H1 (cell line): ENCODE measurements around the gene HELQ. TPM values are rescaled to one million over a fixed set of nuclear protein-coding genes. Genes with fewer than 3 reads are reported as not detected.

ENCODE experiments used
- CTCF ChIA-PET: fragments of 300-600 bp; sonication (Branson Sonifier 250); formaldehyde crosslinking; loops from one replicate; lab custom pipeline; 2021; ENCODE audit not compliant: partially characterized antibody; lab: Charles Lee
- POLR2A ChIA-PET: fragments of 300-600 bp; sonication (Branson Sonifier 250); formaldehyde crosslinking; loops from one replicate; lab custom pipeline; 2021; ENCODE audit warnings: inconsistent platforms; ENCODE audit not compliant: partially characterized antibody; lab: Charles Lee
- DNase-seq, 2 experiments: peaks; one replicate each; pipeline versions ENCODE4 v3.0.0 to v3.0.0-alpha.2; 2010 to 2022; ENCODE audit warnings: low spot score in 2 of 2, low read depth in 1 of 2, mixed read lengths in 1 of 2
- FAIRE-seq: peaks from 2 replicates; lab custom pipeline; 2011; peaks lifted over from hg19 to GRCh38; lab: Jason Lieb, UNC
- H2AFZ ChIP-seq: 2 replicates; pipeline ENCODE4 v1.8.1; 2012; ENCODE audit warnings: low read length, inconsistent platforms
- H2AK5ac ChIP-seq: 2 replicates; pipeline ENCODE4 v1.6.1; 2013; ENCODE audit warnings: low read depth, low read length
- H2BK120ac ChIP-seq: replicated peaks from 2 replicates; pipeline ENCODE3; 2013; ENCODE audit warnings: low read depth, low read length, inconsistent platforms
- H2BK12ac ChIP-seq: 2 replicates; pipeline ENCODE4 v1.6.1; 2013; ENCODE audit warnings: low read depth, low read length
- H2BK15ac ChIP-seq: 2 replicates; pipeline ENCODE4 v1.6.1; 2013; ENCODE audit warnings: low read length
- H2BK20ac ChIP-seq: 2 replicates; pipeline ENCODE4 v1.6.1; 2013; ENCODE audit warnings: low read length
- H2BK5ac ChIP-seq: 2 replicates; pipeline ENCODE4 v1.6.1; 2013; ENCODE audit warnings: low read depth, low read length
- H3K14ac ChIP-seq: 2 replicates; pipeline ENCODE4 v1.6.1; 2013; ENCODE audit warnings: inconsistent platforms; ENCODE audit not compliant: insufficient read length
- H3K18ac ChIP-seq: 2 replicates; pipeline ENCODE4 v1.6.1; 2013; ENCODE audit warnings: low read length; ENCODE audit errors: extremely low read depth
- H3K23ac ChIP-seq: 2 replicates; pipeline ENCODE4 v1.6.1; 2013; ENCODE audit warnings: inconsistent platforms; ENCODE audit not compliant: insufficient read length
- H3K23me2 ChIP-seq: 2 replicates; pipeline ENCODE4 v1.6.1; 2013; ENCODE audit warnings: low read depth, low read length
- H3K27ac ChIP-seq: 2 replicates; pipeline ENCODE4 v1.6.1; 2011; ENCODE audit warnings: low read depth, low read length, inconsistent platforms
- H3K27me3 ChIP-seq, 4 experiments: replicated peaks in 1 of 4; 1 replicate in 1 of 4; 2 replicates in 3 of 4; pipeline versions ENCODE4 v1.6.1 to v1.8.1; 2011 to 2013; ENCODE audit warnings: low read length in 3 of 4, mild to moderate bottlenecking in 3 of 4, inconsistent platforms in 2 of 4, mixed read lengths in 2 of 4, moderate library complexity in 1 of 4; ENCODE audit not compliant: control insufficient read depth in 3 of 4, insufficient read depth in 3 of 4; ENCODE audit errors: extremely low read depth in 1 of 4
- H3K36me3 ChIP-seq, 4 experiments: 2 replicates each; pipeline versions ENCODE4 v1.6.1 to v1.8.1; 2011 to 2013; ENCODE audit warnings: mild to moderate bottlenecking in 4 of 4, low read length in 3 of 4, moderate library complexity in 2 of 4, control low read depth in 1 of 4, inconsistent platforms in 1 of 4; ENCODE audit not compliant: insufficient read depth in 4 of 4, control insufficient read depth in 2 of 4
- H3K4ac ChIP-seq: replicated peaks from 2 replicates; pipeline ENCODE3; 2013; ENCODE audit warnings: low read length, low read depth, mixed read lengths, inconsistent platforms; ENCODE audit not compliant: insufficient read length
- H3K4me1 ChIP-seq, 4 experiments: replicated peaks in 1 of 4; 1 replicate in 1 of 4; 2 replicates in 3 of 4; pipeline versions ENCODE4 v1.6.1 to v1.8.1; 2011 to 2013; ENCODE audit warnings: low read length in 3 of 4, inconsistent platforms in 2 of 4, mixed read lengths in 1 of 4; ENCODE audit not compliant: insufficient read depth in 4 of 4, control insufficient read depth in 3 of 4
- H3K4me2 ChIP-seq, 2 experiments: 2 replicates each; pipeline versions ENCODE4 v1.6.1 to v1.8.1; 2011 to 2013; ENCODE audit warnings: low read depth in 2 of 2, low read length in 2 of 2, control low read depth in 1 of 2, inconsistent platforms in 1 of 2, mild to moderate bottlenecking in 1 of 2; ENCODE audit not compliant: insufficient read depth in 1 of 2
- H3K4me3 ChIP-seq, 4 experiments: fragments of 200-600, 300-600 bp in 1 of 4; sonication (generic), shearing (Covaris generic), sonication (Bioruptor Twin) in 1 of 4; 2 replicates each; pipeline versions ENCODE4 v1.5.1 to v1.8.1; 2011 to 2016; ENCODE audit warnings: low read length in 4 of 4, low read depth in 3 of 4, control low read depth in 2 of 4, inconsistent platforms in 2 of 4, mild to moderate bottlenecking in 2 of 4, mixed read lengths in 1 of 4, moderate library complexity in 1 of 4; ENCODE audit not compliant: insufficient read depth in 2 of 4; ENCODE audit errors: extremely low read depth in 1 of 4
- H3K56ac ChIP-seq: replicated peaks from 2 replicates; pipeline ENCODE3; 2013; ENCODE audit warnings: low read depth, mild to moderate bottlenecking, mixed read lengths, low read length, inconsistent platforms; ENCODE audit not compliant: insufficient read length
- H3K79me1 ChIP-seq: 2 replicates; pipeline ENCODE4 v1.6.1; 2013; ENCODE audit warnings: low read depth, low read length, control low read depth
- H3K79me2 ChIP-seq, 2 experiments: 2 replicates each; pipeline versions ENCODE4 v1.6.1 to v1.8.1; 2012 to 2013; ENCODE audit warnings: low read length in 2 of 2, mild to moderate bottlenecking in 2 of 2, inconsistent platforms in 1 of 2; ENCODE audit not compliant: insufficient read depth in 2 of 2, control insufficient read depth in 1 of 2
- H3K9ac ChIP-seq, 4 experiments: replicated peaks in 1 of 4; 1 replicate in 1 of 4; 2 replicates in 3 of 4; pipeline versions ENCODE4 v1.6.1 to v1.8.1; 2011 to 2013; ENCODE audit warnings: low read depth in 3 of 4, low read length in 3 of 4, control low read depth in 2 of 4, mild to moderate bottlenecking in 2 of 4, moderate library complexity in 2 of 4, inconsistent platforms in 1 of 4; ENCODE audit errors: extremely low read depth in 1 of 4
- H3K9me3 ChIP-seq, 2 experiments: 2 replicates each; pipeline versions ENCODE4 v1.6.1 to v1.8.1; 2012 to 2013; ENCODE audit warnings: mild to moderate bottlenecking in 2 of 2, moderate library complexity in 2 of 2, control low read depth in 1 of 2, inconsistent platforms in 1 of 2, low read depth in 1 of 2, low read length in 1 of 2, mixed read lengths in 1 of 2; ENCODE audit not compliant: insufficient read depth in 2 of 2
- H4K20me1 ChIP-seq, 2 experiments: replicated peaks in 1 of 2; 2 replicates each; pipeline versions ENCODE3 to v1.8.1; 2011 to 2013; ENCODE audit warnings: inconsistent platforms in 2 of 2, low read length in 2 of 2, mild to moderate bottlenecking in 1 of 2; ENCODE audit not compliant: insufficient read depth in 2 of 2, control insufficient read depth in 1 of 2
- H4K5ac ChIP-seq: 2 replicates; pipeline ENCODE4 v1.6.1; 2013; ENCODE audit warnings: low read length, low read depth, mixed read lengths, inconsistent platforms; ENCODE audit not compliant: insufficient read length
- H4K8ac ChIP-seq: 2 replicates; pipeline ENCODE4 v1.8.0; 2013; ENCODE audit warnings: mild to moderate bottlenecking, moderate library complexity, low read length, inconsistent platforms; ENCODE audit not compliant: insufficient read depth; ENCODE audit errors: extremely low read depth
- H4K91ac ChIP-seq: replicated peaks from 2 replicates; pipeline ENCODE3; 2013; ENCODE audit warnings: low read length, mixed read lengths, inconsistent platforms; ENCODE audit not compliant: insufficient read length
- CBX5 ChIP-seq: fragments of 300-800, 300-1000 bp; sonication (generic); IDR thresholded peaks from 2 replicates; pipeline ENCODE4 v1.7.1; 2016; ENCODE audit warnings: antibody characterized with exemption, low read length, low read depth
- HDAC6 ChIP-seq: IDR thresholded peaks from one replicate; pipeline ENCODE4 v1.7.1; 2012; ENCODE audit warnings: low read depth, mild to moderate bottlenecking, inconsistent platforms, low read length, moderate library complexity
- NANOG ChIP-seq: IDR thresholded peaks from 2 replicates; pipeline ENCODE4 v1.6.1; 2011; ENCODE audit warnings: low read length, low read depth, mild to moderate bottlenecking, inconsistent platforms; ENCODE audit not compliant: insufficient read depth, poor library complexity, severe bottlenecking
- PHF8 ChIP-seq: fragments of 200-600 bp; sonication (generic); conservative IDR thresholded peaks from 2 replicates; pipeline ENCODE4 v1.7.1; 2012; ENCODE audit warnings: low read depth, mild to moderate bottlenecking, inconsistent platforms, low read length, moderate library complexity
- RXRA ChIP-seq: IDR thresholded peaks from 2 replicates; pipeline ENCODE4 v1.6.1; 2011; ENCODE audit warnings: low read depth, mild to moderate bottlenecking, low read length, moderate library complexity; ENCODE audit not compliant: insufficient read depth
- SP2 ChIP-seq: IDR thresholded peaks from 2 replicates; pipeline ENCODE4 v1.6.1; 2012; ENCODE audit warnings: mild to moderate bottlenecking, low read length, inconsistent platforms
- SP4 ChIP-seq: IDR thresholded peaks from 2 replicates; pipeline ENCODE4 v1.6.1; 2012; ENCODE audit warnings: low read length, inconsistent platforms
- TAF7 ChIP-seq: optimal IDR thresholded peaks from 2 replicates; pipeline ENCODE3; 2011; ENCODE audit warnings: low read depth, mild to moderate bottlenecking, inconsistent platforms, low read length, moderate library complexity, borderline replicate concordance
- WGBS, 2 experiments: shearing (Covaris generic) in 1 of 2; methylation state at CpG; one replicate each; pipeline versions ENCODE4 v1.1.6 to v1.1.7; 2013 to 2015; ENCODE audit warnings: low lambda C conversion rate in 2 of 2, mixed read lengths in 2 of 2, inconsistent platforms in 1 of 2, low coverage in 1 of 2, missing lambda C conversion rate in 1 of 2; ENCODE audit not compliant: insufficient replicate concordance in 2 of 2, insufficient coverage in 1 of 2, insufficient read length in 1 of 2; ENCODE audit errors: extremely low coverage in 1 of 2, missing lambda C conversion rate in 1 of 2; 5-methylcytosine and 5-hydroxymethylcytosine counted together
- polyA plus RNA-seq, 7 experiments: library from polyadenylated mRNA; depleted of rRNA in 3 of 7; stranded (reverse) in 5 of 7; unstranded in 2 of 7; fragments of >200 nt in 5 of 7; fragments of 200-250 nt in 2 of 7; gene quantifications; 1 replicate in 5 of 7; 2 replicates in 1 of 7; 4 replicates in 1 of 7; pipeline versions ENCODE4 v1.2.1 to v1.2.3, GENCODE V29; 2011 to 2013; ENCODE audit warnings: missing spikeins in 2 of 7, mixed read lengths in 2 of 7
- total RNA-seq: library from RNA; stranded (reverse); fragmentation: NEBNext Ultra II Directional; extraction: Animal tissue kit (Norgen Biotek cat#: 25700); gene quantifications from 2 replicates; pipeline ENCODE4 v1.2.1, GENCODE V29; 2021
- TF ChIP-seq, protein P1 (sequence below): IDR thresholded peaks from 2 replicates; pipeline ENCODE4 v1.6.1; 2011; ENCODE audit warnings: low read length, improper control_type of control experiment

Gene HELQ
- total and polyA plus RNA-seq, 2 of the 8 experiments (the other 6 are each of a cell fraction or from before 2014, with no cell fraction given): 4.7 to 9.0 TPM

DNA sequence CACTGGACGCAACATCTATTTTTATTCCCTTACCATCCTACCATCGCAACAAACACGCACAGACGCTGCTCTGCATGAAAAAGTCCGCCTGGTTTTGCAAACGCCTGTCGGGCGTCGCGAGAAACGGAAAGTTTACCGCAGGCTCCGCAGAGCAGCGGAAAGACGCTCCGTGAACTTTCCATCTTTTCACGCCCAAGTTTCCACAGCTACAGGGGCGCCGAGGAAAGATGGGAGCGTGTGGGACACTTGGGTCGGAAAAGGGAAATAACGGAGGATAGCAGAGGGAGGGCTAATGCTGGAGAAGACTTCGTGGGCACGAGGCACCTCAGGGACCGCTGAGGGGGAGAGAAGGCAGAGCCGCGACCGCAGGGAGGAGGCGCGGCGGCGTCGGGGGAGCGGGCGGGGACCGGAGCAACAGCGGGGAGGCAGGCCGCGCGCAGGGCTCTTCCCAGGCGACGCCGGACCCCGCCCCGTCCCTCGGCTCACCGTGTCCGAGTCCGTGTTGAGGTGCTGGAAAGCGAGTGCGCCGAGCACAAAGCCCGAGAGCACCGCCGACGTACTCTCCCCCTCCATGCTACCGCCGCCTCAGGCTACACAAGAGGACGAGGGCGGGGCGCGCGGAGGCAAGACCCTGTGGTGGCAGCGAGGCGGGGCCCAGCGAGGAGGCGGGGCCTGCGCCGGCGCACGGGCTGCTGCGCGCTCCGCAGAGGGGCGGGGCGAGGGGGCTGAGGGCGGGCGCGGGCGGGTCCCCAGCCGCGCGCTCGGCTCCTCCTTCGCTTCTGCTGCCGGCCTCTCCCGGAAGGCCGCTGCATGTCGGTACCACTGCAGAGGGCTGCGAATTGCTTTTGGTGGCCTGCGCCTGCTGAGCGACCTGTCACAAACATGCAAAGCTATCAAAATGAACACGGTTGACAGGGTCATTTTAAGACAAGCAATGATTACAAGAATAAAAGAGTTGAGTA is 29.2 kb upstream of the HELQ start, which contains the start of gene ABRAXAS1:
Gene ABRAXAS1 (minus strand): TSS at position 601 of the 962 bp plus-strand sequence. CDS start 28 bp downstream, at position 573.
- DNase-seq (peak; percentile 87 to 92), FAIRE-seq (no peak)
- no peak within 1 kb of the TSS for H2BK20ac ChIP-seq
- 4% methylated on average over 31 of the region's 93 CpGs; no CpG with 5 or more reads in 1 of the 2 experiments for WGBS, 2 experiments
- peaks cover 7% of the 10 kb centered on the region; the same call in 1 of the 2 replicates for H3K23me2 ChIP-seq
- no peak within 1 kb of the TSS for H2AK5ac ChIP-seq
- no peaks in the 10 kb centered on the region for H3K79me1 ChIP-seq
- H3K18ac ChIP-seq: 0 out of 2 replicates have a peak within 1 kb of the TSS, but pooled peaks have one; percentile 78
- ChIA-PET CTCF (interaction anchor here (0.6 to 1.2 kb wide), 3 partner anchors 10 to 396 kb away, joined by 3 read pairs; no protein-coding TSS in a partner anchor), POLR2A (interaction anchor here (0.9 to 1.3 kb wide), 3 partner anchors 10 to 1098 kb away, joined by 3 to 4 read pairs (median 3); partner anchors contain the start of gene HPSE)
- H2BK12ac ChIP-seq: no peak within 1 kb of the TSS
- peak within 1 kb of the TSS; percentile 26 to 68 (median 64); a peak in 6 of 7 replicates for H3K9ac ChIP-seq
- H2AFZ ChIP-seq: peak within 1 kb of the TSS; percentile 100
- no peak within 1 kb of the TSS for H2BK15ac ChIP-seq
- no peak within 1 kb of the TSS for H3K4ac ChIP-seq
- H3K36me3 ChIP-seq: peaks cover 0 to 4% (median 2%) of the 10 kb centered on the region in 4 experiments; a peak in 2 of 8 replicates
- no peak within 1 kb of the TSS for H2BK5ac ChIP-seq
- no peak within 1 kb of the TSS for H3K23ac ChIP-seq
- peaks cover 0 to 2% (median 0%) of the 10 kb centered on the region in 4 experiments; a peak in 3 of 7 replicates for H3K4me1 ChIP-seq
- no peak within 1 kb of the TSS for H3K14ac ChIP-seq
- H2BK120ac ChIP-seq: no peak within 1 kb of the TSS
- peak within 1 kb of the TSS; percentile 55 to 87 for H3K4me2 ChIP-seq
- no peaks in the 10 kb centered on the region for H3K79me2 ChIP-seq
- H4K5ac ChIP-seq: peak within 1 kb of the TSS; percentile 46
- no peaks in the 10 kb centered on the region for H3K9me3 ChIP-seq
- no peaks in the 10 kb centered on the region for H4K20me1 ChIP-seq
- no peak within 1 kb of the TSS for H3K56ac ChIP-seq
- peak within 1 kb of the TSS; percentile 45 to 88 (median 63) for H3K4me3 ChIP-seq
- no peak within 1 kb of the TSS for H4K91ac ChIP-seq
- H4K8ac ChIP-seq: peak within 1 kb of the TSS; percentile 81
- 0 out of 2 replicates have a peak within 1 kb of the TSS, but pooled peaks have one; percentile 44 for H3K27ac ChIP-seq
- peaks cover 0 to 9% (median 1%) of the 10 kb centered on the region in 4 experiments; a peak in 2 of 7 replicates for H3K27me3 ChIP-seq
- no peak for TF ChIP-seq HDAC6
- TF ChIP-seq CBX5: no peak
- TF ChIP-seq TAF7: no peak
- TF ChIP-seq NANOG: no peak
- peak; percentile 61 for TF ChIP-seq PHF8
- no peak for TF ChIP-seq SP2
- TF ChIP-seq, protein P1, sequence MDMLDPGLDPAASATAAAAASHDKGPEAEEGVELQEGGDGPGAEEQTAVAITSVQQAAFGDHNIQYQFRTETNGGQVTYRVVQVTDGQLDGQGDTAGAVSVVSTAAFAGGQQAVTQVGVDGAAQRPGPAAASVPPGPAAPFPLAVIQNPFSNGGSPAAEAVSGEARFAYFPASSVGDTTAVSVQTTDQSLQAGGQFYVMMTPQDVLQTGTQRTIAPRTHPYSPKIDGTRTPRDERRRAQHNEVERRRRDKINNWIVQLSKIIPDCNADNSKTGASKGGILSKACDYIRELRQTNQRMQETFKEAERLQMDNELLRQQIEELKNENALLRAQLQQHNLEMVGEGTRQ: no peak
- TF ChIP-seq RXRA: no peak
- no peak; the same call in 1 of the 2 replicates for TF ChIP-seq SP4
